Parietal lobe (tissue), 1 donor: ENCODE data around the gene GDI2. TPM values are rescaled to one million over a fixed set of nuclear protein-coding genes. Genes with fewer than 3 reads are reported as not detected.

Experiments
- total RNA-seq: library from RNA; depleted of rRNA; stranded (reverse); fragments of >200 nt; gene quantifications from one replicate; pipeline ENCODE4 v1.2.3, GENCODE V29; 2014

GDI2 gene
- total RNA-seq, result 331 TPM

DNA sequence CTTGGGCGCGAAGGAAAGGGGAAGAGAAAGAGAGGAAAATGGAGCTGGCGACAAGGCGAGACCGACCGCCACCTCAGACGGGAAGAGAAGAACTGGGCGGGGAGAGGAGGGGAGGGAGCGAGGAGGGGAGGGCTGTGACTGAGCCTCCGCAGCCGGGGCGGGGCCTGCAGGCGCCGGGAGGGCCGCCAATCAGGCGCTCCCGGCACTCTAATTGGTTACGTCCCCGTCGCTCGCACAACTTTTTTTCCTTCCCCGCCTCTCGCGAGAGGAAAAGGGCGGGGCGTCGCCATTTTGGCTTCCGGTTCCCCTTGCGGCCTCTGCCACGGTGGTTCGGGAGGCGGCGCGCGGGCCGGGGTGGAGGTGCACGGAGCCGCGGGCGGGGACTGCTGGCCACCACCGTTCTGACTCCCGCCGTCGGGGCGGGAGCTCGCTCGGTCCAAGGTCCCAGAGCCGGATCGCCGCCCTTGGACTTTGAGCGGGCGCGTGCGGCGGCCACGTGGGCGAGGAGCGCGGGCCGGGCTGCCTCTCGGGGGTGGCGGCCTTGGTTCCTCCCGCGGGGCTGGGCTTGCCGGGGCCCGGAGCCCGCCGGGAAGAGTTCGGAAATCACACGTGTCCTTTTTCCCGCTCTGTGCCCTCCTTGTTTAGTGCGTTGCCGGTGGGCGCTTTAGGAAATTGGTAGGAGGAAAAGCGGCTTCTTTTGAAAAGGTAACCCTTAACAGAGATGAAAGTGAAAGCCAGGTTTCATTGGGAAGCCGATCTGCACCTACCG, at the start of gene GDI2:
TSS of gene GDI2 (minus strand) at position 94 of the 769 bp plus-strand sequence. CDS start 176 bp downstream, outside the sequence.

Other genes with a start within 250 kb of the GDI2 start
- 19.1 TPM for gene ASB13, start 146.8 kb downstream of the GDI2 start, total RNA-seq
- gene TASOR2, start 128.6 kb downstream of the GDI2 start, total RNA-seq, result 139 TPM
- gene ANKRD16, start 76.5 kb upstream of the GDI2 start, total RNA-seq, result 14.1 TPM
- gene FBH1, start 76.8 kb upstream of the GDI2 start, total RNA-seq, result 82.3 TPM
- gene IL15RA, start 164.1 kb upstream of the GDI2 start, total RNA-seq, result not detected
- gene IL2RA, start 248.9 kb upstream of the GDI2 start, total RNA-seq, result not detected